HepG2 (cell line): ENCODE results near the gene CDRT15. TPM values are rescaled to one million over a fixed set of nuclear protein-coding genes. Genes with fewer than 3 reads are reported as not detected.

Experiments
- ATAC-seq: fragments of 200-7000 bp; cut with Tn5 transposase; 3 replicates; pipeline ENCODE4 v1.9.1; 2020; ENCODE audit warnings: mild to moderate bottlenecking, moderate library complexity
- BruUV-seq: library from RNA; stranded (reverse); fragments of 400-500 nt; replicated peaks from 2 replicates; lab custom pipeline; 2021; lab: Mats Ljungman, UMichigan
- CTCF ChIA-PET: fragments of 300-600 bp; formaldehyde crosslinking; extraction: SDS; loops from one replicate; lab custom pipeline; 2021; ENCODE audit warnings: low total read pairs, inconsistent platforms, low intra/inter-chr PET ratio; lab: Yijun Ruan, JAX
- POLR2A ChIA-PET: fragments of 350-600 bp; sonication (Branson Sonifier 250); formaldehyde crosslinking; loops from one replicate; lab custom pipeline; 2020; ENCODE audit warnings: antibody characterized with exemption, inconsistent platforms; lab: Yijun Ruan, JAX
- DNase-seq: peaks from one replicate; pipeline ENCODE4 v3.0.0-alpha.2; 2015; ENCODE audit warnings: low spot score
- FAIRE-seq: peaks from 3 replicates; lab custom pipeline; 2011; peaks lifted over from hg19 to GRCh38; lab: Jason Lieb, UNC
- H2AFZ ChIP-seq: one replicate; pipeline ENCODE4 v1.6.1; 2011; ENCODE audit warnings: low read length, inconsistent platforms
- H3K27ac ChIP-seq: fragments of 300-600 bp; 3 replicates; pipeline ENCODE4 v1.8.0; 2011; ENCODE audit warnings: mixed run types, mild to moderate bottlenecking, mixed read lengths, low read length, inconsistent platforms; ENCODE audit not compliant: insufficient read depth; ENCODE audit errors: extremely low read length
- H3K27me3 ChIP-seq, 2 experiments: fragments of 200-600 bp in 1 of 2; 2 replicates in 1 of 2; 3 replicates in 1 of 2; pipeline versions ENCODE4 v1.6.0 to v1.8.0; 2011; ENCODE audit warnings: low read length in 2 of 2, mild to moderate bottlenecking in 2 of 2, moderate library complexity in 2 of 2, inconsistent platforms in 1 of 2; ENCODE audit not compliant: insufficient read depth in 2 of 2, control insufficient read depth in 1 of 2
- H3K36me3 ChIP-seq, 2 experiments: fragments of 200-600 bp in 1 of 2; replicated peaks in 1 of 2; 2 replicates in 1 of 2; 3 replicates in 1 of 2; pipeline versions ENCODE4 v1.5.1 to v1.8.0; 2011; ENCODE audit warnings: low read length in 2 of 2, inconsistent platforms in 1 of 2; ENCODE audit not compliant: insufficient read depth in 2 of 2, control insufficient read depth in 1 of 2
- H3K4me1 ChIP-seq: 2 replicates; pipeline ENCODE4 v1.5.1; 2012; ENCODE audit warnings: low read length, inconsistent platforms; ENCODE audit not compliant: insufficient read depth
- H3K4me2 ChIP-seq: 2 replicates; pipeline ENCODE4 v1.6.0; 2011; ENCODE audit warnings: low read depth, low read length, inconsistent platforms
- H3K4me3 ChIP-seq, 3 experiments: fragments of 200-600 bp in 1 of 3; sonication (generic), shearing (Covaris generic) in 1 of 3; replicated peaks in 1 of 3; 2 replicates each; pipeline ENCODE4 v1.5.1; 2011 to 2016; ENCODE audit warnings: low read length in 3 of 3, inconsistent platforms in 2 of 3, low read depth in 2 of 3, mild to moderate bottlenecking in 2 of 3, control low read depth in 1 of 3, mixed read lengths in 1 of 3; ENCODE audit not compliant: insufficient read depth in 1 of 3
- H3K79me2 ChIP-seq: one replicate; pipeline ENCODE4 v1.6.1; 2011; ENCODE audit warnings: low read length, inconsistent platforms; ENCODE audit not compliant: insufficient read depth
- H3K9ac ChIP-seq: 2 replicates; pipeline ENCODE4 v1.6.0; 2011; ENCODE audit warnings: mild to moderate bottlenecking, low read depth, low read length, inconsistent platforms; ENCODE audit not compliant: insufficient read depth
- H3K9me3 ChIP-seq: 2 replicates; pipeline ENCODE4 v1.5.1; 2012; ENCODE audit warnings: mild to moderate bottlenecking, low read length
- H4K20me1 ChIP-seq: 2 replicates; pipeline ENCODE4 v1.6.0; 2011; ENCODE audit warnings: inconsistent platforms, mild to moderate bottlenecking, low read length, moderate library complexity; ENCODE audit not compliant: insufficient read depth
- MAFG ChIP-seq: sonication (generic); formaldehyde crosslinking; IDR thresholded peaks from 2 replicates; pipeline ENCODE4 v1.5.1; 2020; ENCODE audit warnings: mild to moderate bottlenecking, missing genetic modification reagents
- POLR2AphosphoS5 ChIP-seq: IDR thresholded peaks from 2 replicates; pipeline ENCODE4 v1.6.1; 2012; ENCODE audit warnings: low read depth, low read length
- PRDM4 ChIP-seq: sonication (generic); formaldehyde crosslinking; IDR thresholded peaks from 2 replicates; pipeline ENCODE4 v1.9.0; 2021; ENCODE audit warnings: missing genetic modification reagents, borderline replicate concordance
- SMYD3 ChIP-seq: sonication (generic); formaldehyde crosslinking; IDR thresholded peaks from 2 replicates; pipeline ENCODE4 v1.8.1; 2023; ENCODE audit warnings: mild to moderate bottlenecking, missing genetic modification reagents
- ZBTB33 ChIP-seq: sonication (generic); formaldehyde crosslinking; IDR thresholded peaks from 2 replicates; pipeline ENCODE4 v1.4.0; 2020; ENCODE audit warnings: missing genetic modification reagents
- ZFY ChIP-seq: sonication (generic); formaldehyde crosslinking; IDR thresholded peaks from 2 replicates; pipeline ENCODE4 v1.4.0; 2020; ENCODE audit warnings: missing genetic modification reagents
- ZNF205 ChIP-seq: IDR thresholded peaks from 2 replicates; pipeline ENCODE4 v1.6.1; 2018; ENCODE audit warnings: missing biosample characterization, missing genetic modification reagents
- ZNF710 ChIP-seq: sonication (generic); formaldehyde crosslinking; IDR thresholded peaks from 2 replicates; pipeline ENCODE4 v1.5.0; 2020; ENCODE audit warnings: mild to moderate bottlenecking, missing genetic modification reagents, borderline replicate concordance
- ZNF83 ChIP-seq: sonication (generic); formaldehyde crosslinking; IDR thresholded peaks from 2 replicates; pipeline ENCODE4 v1.4.0; 2020; ENCODE audit warnings: missing genetic modification reagents, mild to moderate bottlenecking, borderline replicate concordance
- ZSCAN25 ChIP-seq: sonication (generic); formaldehyde crosslinking; IDR thresholded peaks from 2 replicates; pipeline ENCODE4 v1.8.0; 2022; ENCODE audit warnings: mild to moderate bottlenecking, missing genetic modification reagents
- WGBS: methylation state at CpG from one replicate; pipeline ENCODE4 v1.1.6; 2017; ENCODE audit warnings: low lambda C conversion rate; 5-methylcytosine and 5-hydroxymethylcytosine counted together
- in situ Hi-C: cut with HindIII; loops from 2 replicates; pipeline ENCODE4 v1.10.0; 2017; ENCODE audit warnings: low pct_unique_long_range_greater_than_20kb; ENCODE audit not compliant: extremely low pct_ligation_motif_present
- intact Hi-C: fragments of 100-400 bp; cut with micrococcal nuclease; formaldehyde crosslinking; loops from one replicate; pipeline ENCODE4 v1.10.0; 2022; ENCODE audit not compliant: unreplicated experiment
- polyA plus RNA-seq, 8 experiments: library from polyadenylated mRNA; depleted of rRNA in 3 of 8; stranded (reverse) in 7 of 8; unstranded in 1 of 8; fragments of >200 nt; fragmentation: Illumina TruSeq in 4 of 8; extraction: Trizol in 4 of 8; gene quantifications; 2 replicates each; pipeline versions ENCODE4 v1.2.1 to v1.2.3, GENCODE V29; 2011 to 2016; ENCODE audit warnings: low read depth in 4 of 8, missing spikeins in 1 of 8, mixed read lengths in 1 of 8; ENCODE audit not compliant: insufficient read depth in 1 of 8
- total RNA-seq, 5 experiments: library from RNA; depleted of rRNA; stranded (reverse); fragments of >200 nt; fragmentation: Illumina TruSeq; extraction: Trizol; gene quantifications; 2 replicates each; pipeline ENCODE4 v1.2.3, GENCODE V29; 2016; ENCODE audit warnings: low read depth in 1 of 5
- TF ChIP-seq, protein P1 (sequence below): sonication (generic); formaldehyde crosslinking; IDR thresholded peaks from 2 replicates; pipeline ENCODE4 v1.5.1; 2020; ENCODE audit warnings: mild to moderate bottlenecking, missing genetic modification reagents, borderline replicate concordance

CDRT15 gene
- total and polyA plus RNA-seq, 2 of the 13 experiments (the other 11 are each of a cell fraction or from before 2014, with no cell fraction given), result not detected

- TF ChIP-seq, protein P1, sequence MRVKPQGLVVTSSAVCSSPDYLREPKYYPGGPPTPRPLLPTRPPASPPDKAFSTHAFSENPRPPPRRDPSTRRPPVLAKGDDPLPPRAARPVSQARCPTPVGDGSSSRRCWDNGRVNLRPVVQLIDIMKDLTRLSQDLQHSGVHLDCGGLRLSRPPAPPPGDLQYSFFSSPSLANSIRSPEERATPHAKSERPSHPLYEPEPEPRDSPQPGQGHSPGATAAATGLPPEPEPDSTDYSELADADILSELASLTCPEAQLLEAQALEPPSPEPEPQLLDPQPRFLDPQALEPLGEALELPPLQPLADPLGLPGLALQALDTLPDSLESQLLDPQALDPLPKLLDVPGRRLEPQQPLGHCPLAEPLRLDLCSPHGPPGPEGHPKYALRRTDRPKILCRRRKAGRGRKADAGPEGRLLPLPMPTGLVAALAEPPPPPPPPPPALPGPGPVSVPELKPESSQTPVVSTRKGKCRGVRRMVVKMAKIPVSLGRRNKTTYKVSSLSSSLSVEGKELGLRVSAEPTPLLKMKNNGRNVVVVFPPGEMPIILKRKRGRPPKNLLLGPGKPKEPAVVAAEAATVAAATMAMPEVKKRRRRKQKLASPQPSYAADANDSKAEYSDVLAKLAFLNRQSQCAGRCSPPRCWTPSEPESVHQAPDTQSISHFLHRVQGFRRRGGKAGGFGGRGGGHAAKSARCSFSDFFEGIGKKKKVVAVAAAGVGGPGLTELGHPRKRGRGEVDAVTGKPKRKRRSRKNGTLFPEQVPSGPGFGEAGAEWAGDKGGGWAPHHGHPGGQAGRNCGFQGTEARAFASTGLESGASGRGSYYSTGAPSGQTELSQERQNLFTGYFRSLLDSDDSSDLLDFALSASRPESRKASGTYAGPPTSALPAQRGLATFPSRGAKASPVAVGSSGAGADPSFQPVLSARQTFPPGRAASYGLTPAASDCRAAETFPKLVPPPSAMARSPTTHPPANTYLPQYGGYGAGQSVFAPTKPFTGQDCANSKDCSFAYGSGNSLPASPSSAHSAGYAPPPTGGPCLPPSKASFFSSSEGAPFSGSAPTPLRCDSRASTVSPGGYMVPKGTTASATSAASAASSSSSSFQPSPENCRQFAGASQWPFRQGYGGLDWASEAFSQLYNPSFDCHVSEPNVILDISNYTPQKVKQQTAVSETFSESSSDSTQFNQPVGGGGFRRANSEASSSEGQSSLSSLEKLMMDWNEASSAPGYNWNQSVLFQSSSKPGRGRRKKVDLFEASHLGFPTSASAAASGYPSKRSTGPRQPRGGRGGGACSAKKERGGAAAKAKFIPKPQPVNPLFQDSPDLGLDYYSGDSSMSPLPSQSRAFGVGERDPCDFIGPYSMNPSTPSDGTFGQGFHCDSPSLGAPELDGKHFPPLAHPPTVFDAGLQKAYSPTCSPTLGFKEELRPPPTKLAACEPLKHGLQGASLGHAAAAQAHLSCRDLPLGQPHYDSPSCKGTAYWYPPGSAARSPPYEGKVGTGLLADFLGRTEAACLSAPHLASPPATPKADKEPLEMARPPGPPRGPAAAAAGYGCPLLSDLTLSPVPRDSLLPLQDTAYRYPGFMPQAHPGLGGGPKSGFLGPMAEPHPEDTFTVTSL (CRISPR knock-in tag), result no peak
- no peak for TF ChIP-seq ZFY (CRISPR knock-in tag)
These were observed 14.1 kb downstream of the CDRT15 start (continued) for GRCh38 chr17:14222611-14223010.

DNA sequence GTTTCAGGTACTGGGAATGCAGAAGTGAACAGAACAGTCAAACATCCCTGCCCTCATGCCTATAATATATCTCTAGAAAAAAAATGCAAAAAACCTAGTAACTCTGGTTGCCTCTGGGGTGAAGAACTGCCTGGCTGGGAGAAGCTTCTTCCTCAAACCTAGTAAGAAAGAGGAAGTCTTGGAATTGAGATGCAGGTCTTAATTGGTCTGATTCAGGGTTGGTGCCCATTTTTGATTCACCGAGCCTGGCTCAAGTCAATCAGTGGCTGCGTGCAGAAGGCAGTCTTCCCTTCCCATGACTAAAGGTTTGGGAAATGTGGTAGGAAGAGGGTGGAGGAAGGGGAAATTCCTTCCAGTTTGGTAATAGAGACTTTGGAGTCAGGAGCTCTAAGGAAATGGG is 22.4 kb downstream of the CDRT15 start:
- no peaks in the 10 kb centered on the region for H4K20me1 ChIP-seq
- no peak for FAIRE-seq
- H2AFZ ChIP-seq, result no peak overlapping the region
- peaks cover 13% of the 10 kb centered on the region for H3K4me1 ChIP-seq
- H3K27ac ChIP-seq, result no peak overlapping the region
- H3K9ac ChIP-seq, result no peak overlapping the region
- in situ Hi-C loops, result no loop called here
- H3K79me2 ChIP-seq, result no peaks in the 10 kb centered on the region
- ChIA-PET CTCF (no interaction called here), POLR2A (no interaction called here)
- no peak overlapping the region for H3K4me2 ChIP-seq
- no peaks in the 10 kb centered on the region for H3K27me3 ChIP-seq
- no peak for DNase-seq
- ATAC-seq, result no peak
- intact Hi-C loops, result no loop called here
- 0 out of 5 replicates have a peak, but pooled peaks cover 0 to 2% of the 10 kb centered on the region in 2 experiments for H3K36me3 ChIP-seq
- peaks cover 3% of the 10 kb centered on the region; the same call in 1 of the 2 replicates for H3K9me3 ChIP-seq
- WGBS, result 96% methylated on average over 2 of the region's 2 CpGs
- BruUV-seq, result no TSS peak
- no peak overlapping the region for H3K4me3 ChIP-seq
- TF ChIP-seq ZNF83 (CRISPR knock-in tag) (no peak), ZNF710 (CRISPR knock-in tag) (no peak), ZSCAN25 (no peak), MAFG (CRISPR knock-in tag) (no peak), SMYD3 (CRISPR knock-in tag) (no peak), PRDM4 (CRISPR knock-in tag) (no peak), ZBTB33 (CRISPR knock-in tag) (no peak), ZNF205 (no peak), POLR2AphosphoS5 (no peak)
